GM04503 (cell line): ENCODE data around the gene ITPR2.
A peak's percentile ranks its signal among the peaks of the same experiment; 100 is the strongest.

ENCODE experiments used
- DNase-seq: peaks from one replicate; pipeline ENCODE4 v3.0.0-alpha.2; 2012; ENCODE audit warnings: low read depth

Gene ITPR2

DNA sequence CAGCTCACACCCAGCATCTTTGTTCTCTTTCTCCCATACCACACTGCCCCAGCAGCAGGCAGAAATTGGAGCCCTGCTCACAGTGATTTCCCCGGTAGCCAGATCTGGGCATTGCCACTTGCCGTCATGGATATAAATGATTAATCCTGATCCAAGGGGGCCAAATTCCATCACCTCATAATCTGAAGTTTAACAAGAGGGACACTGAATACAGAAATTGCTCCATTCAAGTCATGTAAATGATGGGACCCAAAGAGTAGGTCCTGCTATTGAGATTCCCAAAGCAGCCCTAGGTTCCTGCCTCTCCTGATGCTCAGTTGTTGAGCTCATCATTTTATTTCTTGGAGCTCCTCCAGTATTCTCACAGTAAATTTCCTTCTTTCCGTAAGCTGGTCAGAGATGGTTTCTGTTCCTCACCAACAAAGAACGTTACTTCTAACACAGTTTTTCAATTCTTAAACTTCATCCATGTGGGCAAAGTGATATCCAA, 11.7 kb downstream of the ITPR2 start:
- no peak for DNase-seq

DNA sequence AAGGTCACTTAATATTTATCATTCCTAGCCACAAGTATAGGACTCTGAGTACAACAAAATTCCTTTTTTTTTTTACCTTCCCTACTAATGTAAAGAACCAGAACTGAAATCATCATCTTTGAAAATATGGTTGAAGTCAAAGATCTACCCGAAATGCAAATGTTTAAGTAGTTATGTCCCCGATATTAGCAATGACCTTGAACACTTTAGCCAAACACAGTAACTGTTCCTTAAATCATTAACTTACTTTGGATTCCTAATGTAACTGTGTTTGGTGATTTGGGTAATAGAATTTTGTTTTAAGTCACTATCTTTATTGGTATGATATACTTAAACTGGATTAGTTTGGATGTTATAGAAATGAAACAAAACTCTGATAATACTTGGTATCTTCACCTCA, 14.4 kb downstream of the ITPR2 start:
- no peak for DNase-seq

DNA sequence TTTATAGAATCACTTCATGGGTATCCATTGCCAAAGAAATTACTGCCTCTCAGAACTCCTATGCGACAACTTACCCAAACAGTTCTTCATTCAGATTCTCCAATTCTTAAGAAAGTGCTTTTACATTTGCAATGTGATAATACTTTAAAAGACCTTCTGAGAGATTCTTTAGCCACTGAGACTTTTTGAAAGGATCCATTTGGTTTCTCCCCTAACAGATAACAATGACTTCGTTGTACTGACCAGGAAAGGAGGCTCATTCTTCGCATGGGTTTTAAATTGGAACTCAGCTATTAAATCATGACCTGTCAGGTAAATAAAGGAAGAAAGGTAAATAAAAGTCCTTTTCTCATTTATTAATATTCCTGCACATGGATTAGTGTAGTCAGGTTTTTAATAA, 14.8 kb downstream of the ITPR2 start:
- no peak for DNase-seq

DNA sequence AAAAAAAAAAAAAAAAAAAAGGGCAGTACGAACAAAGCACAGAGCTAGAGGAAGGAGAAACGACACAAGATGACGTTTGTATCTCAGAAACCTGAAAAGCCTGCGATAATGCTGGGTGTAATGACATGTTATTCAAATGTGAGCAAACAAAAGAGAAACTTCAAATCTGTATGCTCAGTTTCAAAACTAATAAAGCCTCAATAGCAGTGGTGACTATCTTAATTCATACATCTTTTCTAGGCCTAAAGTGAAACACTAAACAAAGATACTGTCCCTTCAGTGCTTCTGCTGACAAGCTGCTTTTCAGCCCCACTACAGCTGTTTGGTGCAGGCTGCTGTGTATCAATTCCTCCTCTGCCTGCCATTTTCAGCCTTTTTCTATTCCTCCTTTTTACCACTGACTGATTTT, 15.8 kb downstream of the ITPR2 start:
- DNase-seq: no peak

DNA sequence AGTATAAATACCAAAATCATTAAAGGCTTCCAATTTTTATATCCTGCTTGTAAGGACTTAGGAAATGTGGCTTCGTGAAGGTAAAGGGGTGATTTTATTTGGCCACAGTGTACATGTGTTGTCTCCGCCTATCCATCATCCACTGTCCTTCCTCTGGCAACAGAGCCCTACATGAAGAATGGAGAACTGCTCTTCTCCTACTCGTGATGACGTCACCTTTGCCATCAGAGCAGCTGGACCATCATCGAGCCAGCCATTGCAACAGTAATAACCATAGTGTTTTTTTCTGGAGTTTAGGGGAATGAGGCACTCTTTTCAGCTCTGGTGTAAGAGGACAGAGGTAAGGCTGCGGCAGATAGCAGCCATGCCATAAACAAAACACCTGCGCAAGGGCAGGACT, 19.2 kb downstream of the ITPR2 start:
- DNase-seq: no peak

DNA sequence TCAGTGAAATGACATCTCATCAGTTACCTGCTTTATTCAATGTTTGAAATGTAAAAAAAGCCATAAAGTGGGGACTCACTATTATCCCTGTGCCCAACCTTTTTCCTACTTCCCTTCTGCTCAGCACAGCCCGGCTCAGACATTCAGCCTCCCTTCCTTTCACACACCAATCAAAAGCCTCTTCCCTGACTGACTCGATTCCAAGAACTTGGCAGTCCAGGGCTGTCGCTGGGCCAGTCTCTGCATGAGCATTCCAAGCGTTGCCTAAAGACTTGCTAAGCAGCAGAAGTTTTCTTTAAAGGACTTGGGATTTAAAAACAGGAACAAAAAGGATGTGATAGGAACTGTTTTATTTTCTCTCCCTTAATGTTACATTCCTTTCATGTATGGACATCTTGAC, 22.7 kb downstream of the ITPR2 start:
- peak; percentile 71 for DNase-seq

DNA sequence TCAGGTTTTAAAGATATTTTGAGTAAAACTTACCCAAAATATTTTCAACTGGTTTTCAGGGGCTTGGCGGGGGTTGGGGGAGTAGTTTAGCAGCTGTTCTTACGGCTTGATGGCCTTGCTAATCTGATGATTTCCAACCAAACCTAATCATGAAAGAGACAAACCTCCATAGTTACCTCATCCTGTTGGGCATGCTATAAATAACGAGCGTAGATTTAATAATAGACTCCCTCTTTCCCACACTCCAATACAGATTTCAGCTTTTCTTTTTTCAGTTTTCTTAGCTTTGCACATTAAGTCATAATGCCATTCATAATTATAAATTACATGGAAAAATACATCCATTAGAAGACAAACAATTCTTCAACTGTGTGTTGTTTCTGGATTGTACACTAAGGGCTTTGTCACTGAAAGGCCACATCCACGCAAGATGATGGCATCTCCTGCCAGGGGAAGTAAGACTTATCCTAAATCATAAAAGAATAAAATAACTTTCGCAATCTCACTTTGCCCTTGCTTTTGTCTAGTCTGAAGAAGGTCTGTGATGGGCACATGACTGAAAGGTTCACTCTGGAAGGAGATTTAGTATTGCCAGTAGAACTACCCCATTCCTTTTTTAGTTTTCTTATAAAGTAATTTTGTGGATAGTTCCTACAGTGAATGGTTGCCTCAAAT, 23.2 kb downstream of the ITPR2 start:
- no peak for DNase-seq

DNA sequence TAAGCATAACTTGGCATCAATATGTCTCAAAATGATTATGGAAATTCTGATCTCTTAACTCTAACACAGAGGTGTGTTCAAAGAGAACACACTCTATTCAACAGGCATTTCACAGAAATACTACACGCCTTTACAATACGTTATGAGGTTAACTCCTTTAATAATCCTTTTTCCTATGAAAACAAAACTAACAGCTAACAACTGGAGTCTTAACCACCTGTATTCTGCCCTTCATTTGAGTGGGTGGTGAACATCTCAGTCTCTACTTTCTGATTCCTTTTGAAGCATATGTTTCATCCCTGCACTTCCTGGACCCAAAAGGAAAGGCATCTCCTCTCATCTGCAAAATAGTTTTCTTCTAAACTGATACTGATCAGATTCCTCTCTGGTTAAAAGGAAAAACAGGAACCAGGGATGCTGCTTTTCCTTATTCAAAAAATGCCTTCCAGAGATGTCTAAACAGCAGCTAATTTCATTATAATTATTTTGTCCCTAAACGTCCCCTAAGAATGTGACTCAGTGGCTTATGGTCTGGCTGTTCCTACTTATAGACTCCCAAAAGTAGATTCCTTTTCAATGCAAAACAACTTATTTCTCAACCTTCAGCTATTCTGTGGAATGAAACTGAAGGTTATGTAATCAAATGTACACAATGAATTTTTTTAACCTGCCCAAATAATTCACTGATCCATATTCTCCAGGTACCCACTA, 24.1 kb downstream of the ITPR2 start:
- DNase-seq: no peak

DNA sequence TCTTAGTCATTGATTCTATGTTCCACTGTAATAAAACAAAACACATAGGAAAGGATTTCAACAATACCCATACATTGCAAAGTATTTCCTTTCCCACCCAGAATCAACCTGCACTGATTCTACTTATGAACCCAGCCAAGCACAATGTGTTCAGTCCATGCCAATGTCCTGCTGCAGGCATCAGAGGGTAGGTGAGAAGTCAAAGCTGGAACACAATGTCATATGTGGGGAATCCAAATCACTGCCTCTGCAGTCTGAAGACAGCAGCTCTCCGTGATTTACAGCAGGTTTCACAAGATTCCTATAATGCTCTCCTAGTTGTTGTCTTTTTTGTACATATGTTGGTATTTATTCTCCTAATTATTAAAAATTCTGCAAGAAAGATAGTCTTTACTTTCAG, 25.7 kb downstream of the ITPR2 start:
- DNase-seq: no peak

DNA sequence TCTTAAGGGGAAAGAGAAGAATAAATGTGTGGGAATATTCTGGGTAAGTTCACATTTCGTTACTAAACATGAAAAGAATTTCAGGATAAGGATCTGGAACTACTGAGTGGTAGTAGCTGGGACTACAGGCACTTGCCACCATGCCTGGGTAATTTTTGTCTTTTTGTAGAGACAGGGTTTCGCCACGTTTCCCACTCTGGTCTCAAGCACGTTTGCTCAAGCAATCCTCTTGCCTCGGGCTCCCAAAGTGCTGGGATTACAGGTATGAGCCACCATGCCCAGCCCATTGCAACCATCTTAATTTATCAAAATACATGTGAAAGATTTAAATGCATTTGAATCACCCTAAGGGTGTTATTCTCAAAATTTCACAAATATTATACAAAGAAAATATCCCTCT, 26.4 kb downstream of the ITPR2 start:
- no peak for DNase-seq

DNA sequence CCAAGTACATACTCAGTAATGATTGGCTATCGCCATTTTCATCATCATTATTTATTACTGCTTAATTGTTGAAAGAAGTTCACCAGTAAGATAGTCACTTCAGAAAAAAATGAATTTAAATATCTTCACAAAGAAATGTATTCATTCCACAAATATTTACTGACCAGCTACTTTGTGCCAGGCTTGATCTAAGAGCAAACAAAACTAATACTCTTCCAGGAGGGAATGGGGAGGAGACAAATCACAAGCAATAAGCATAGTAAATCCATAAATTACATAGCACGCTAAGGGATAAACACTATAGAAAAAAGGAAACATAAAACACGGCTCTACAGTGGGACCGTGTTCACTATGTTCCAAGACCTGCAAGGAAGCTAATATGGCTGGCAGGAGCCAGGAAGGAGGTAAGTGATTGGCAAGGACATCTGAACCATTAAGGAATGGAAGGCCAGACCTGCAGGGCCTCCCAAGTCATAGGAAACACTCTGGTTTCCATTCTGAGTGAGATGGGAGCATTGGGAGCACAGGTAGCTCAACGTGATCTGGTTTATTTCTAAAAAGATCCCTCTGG, 27.5 kb downstream of the ITPR2 start:
- DNase-seq: no peak

DNA sequence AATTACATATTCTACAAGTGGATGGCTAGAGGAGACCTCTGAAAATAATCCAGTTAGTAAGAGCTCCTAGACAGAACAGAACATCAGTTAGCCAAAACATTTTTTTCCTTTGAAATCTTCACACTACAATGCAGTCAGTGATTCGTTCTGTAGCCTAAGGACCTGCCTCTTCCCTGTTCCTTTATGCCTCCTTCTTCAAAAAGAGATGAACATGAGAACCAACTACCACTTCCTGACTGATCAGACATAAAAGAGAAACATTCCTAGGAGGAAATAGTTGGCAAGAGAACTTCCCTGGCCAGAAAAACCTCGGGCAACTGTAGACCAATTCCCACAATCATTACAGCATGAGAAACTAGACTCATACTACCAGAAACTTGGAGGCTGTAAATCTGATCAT, 29.4 kb downstream of the ITPR2 start:
- peak; percentile 65 for DNase-seq

DNA sequence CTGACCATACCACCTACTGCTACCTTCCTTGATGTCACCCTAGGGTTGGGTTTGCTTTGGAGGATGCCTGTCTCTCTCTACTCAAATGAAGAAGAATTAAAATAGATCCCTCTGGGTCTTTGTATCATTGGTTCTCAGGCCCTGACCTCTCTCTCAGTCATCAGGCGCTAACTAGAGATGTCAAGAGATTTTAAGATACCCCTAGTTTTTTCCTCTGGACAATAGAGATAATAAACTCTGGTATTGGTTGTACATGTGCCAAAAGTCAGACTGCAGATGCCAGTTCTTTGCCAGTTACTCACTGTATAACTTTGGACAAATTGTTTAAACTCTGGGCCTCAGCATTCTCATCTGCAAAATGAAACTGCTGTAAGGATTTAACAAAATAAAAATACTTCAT, 31.5 kb downstream of the ITPR2 start:
- no peak for DNase-seq

DNA sequence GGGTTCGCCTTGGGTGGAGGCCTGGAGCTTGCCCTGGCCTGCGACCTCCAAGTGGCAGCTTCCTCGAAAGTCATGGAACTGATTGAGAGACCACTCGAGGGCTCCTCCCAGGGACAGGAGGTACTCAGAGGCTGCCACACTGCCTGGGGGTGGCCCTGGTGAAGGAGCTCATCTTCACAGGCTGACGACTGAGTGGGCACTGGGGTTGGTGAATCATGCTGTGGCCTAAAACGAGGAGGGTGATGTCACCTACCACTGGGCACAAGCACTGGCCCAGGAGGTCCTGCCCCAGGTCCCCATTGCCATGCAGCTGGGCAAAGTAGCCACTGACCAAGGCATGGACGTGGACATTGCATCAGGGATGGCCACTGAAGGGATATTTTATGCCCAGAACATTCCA, 32.1 kb downstream of the ITPR2 start:
- DNase-seq: no peak

DNA sequence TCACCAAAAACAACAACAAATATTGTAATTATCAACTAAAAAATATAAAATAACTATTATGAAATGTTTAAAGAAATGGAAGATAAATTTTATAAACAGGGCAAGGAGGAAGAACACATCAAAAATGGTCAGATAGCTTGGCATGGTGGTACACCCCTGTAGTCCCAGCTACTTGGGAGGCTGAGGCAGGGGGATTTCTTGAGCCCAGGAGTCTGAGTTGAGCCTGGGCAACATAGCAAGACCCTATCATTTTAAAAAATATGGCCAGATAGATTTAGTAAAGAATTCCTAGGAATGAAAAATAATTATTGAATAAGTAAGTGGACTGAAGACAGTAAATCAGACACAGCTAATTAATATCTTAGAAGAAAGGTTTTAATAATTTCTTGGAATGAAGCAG, 32.6 kb downstream of the ITPR2 start:
- no peak for DNase-seq

DNA sequence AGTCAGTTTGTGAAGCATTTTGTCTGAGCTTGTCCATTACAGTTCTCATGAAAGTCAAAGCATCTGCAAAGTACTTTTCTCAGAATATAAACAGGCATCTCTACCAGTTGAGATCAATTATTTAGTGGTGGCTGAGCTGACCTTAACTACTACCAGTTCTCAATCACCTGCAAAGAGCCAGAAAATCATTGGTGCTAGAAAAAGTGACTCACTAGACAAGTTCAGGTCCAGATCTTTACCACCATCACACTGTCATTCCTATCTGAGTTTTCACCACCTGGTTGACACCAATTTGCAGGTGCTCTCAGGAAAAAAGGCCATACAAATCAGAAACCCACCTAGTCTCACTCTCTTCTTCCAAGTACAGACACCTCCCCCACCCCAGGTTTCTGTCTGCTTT, 33.3 kb downstream of the ITPR2 start:
- no peak for DNase-seq

DNA sequence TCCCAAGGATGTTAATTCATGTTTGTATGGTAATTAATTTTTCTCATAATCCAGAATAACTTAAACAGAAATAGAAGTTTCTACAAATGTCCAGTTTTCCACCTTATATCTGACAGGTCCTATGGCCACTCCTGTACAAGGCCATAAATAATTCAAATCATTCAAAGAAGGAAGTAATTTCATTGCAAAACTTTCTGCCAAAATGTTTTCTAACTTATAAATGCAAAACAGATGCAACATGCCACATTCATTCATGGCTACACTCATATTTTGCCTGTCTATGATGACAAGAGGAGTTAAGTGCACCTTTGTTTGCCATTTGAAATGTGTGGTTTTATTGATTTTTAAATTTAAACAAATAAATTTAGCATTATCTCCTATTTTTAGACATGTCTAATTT, 34.4 kb downstream of the ITPR2 start:
- DNase-seq: no peak

DNA sequence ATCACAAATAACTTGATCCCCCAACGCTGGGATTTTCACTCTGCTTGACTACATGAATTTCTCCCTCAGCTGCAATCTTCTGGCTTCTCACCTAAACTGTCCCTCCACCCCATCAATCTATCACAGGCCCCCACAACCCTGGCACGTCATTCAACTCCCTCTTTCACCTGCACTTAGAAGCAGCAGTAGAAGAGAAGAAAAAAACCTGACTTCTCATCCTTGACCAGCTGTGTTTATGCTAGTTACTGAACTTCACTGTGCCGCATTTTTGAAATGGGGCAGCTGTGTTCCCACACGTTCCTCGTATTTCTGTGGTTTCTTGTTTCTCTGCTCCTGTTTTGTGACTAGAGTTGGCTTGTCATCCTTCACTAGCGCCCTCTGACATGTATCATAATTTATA, 35.0 kb downstream of the ITPR2 start:
- DNase-seq: peak; percentile 40

DNA sequence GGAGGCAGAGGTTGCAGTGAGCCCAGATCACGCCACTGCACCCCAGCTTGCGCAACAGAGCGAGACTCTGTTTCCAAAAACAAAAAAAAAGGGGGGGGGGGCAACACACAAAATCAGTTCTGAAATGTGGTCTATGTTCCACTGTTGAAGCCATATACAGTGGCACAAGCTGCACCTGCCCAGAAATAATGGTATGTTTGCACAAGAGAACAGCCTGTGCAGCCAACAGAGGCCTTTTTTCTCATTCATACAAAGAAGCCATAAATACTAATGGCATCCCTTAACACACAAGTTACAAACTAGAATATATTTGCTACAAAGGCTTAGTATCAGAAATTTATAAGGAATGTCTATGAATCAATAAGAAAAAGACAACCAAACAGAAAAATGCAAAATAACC, 37.1 kb downstream of the ITPR2 start:
- DNase-seq: no peak

DNA sequence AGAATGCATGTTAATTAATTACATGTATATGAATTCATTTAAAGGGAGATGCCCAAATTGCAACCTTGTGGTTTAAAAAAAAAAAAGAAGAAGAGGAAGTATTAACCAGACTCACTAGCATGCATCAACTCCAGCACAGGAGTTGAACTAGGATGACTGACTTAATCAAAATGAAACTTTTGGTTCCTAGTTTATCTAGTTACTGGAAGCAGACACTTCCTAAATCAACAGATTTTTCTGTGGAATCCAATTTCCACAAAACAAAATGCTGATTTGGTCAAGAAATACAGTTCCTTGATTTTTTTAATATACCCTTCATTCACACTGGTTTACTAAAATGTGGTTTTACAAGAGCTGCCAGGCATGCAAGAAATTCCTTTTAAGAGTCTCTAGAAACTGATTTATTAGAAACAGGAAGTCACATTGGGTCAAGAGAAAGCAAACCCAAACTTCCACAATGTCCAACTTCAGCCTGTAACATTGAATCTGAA, 41.6 kb downstream of the ITPR2 start:
- DNase-seq: peak; percentile 41

DNA sequence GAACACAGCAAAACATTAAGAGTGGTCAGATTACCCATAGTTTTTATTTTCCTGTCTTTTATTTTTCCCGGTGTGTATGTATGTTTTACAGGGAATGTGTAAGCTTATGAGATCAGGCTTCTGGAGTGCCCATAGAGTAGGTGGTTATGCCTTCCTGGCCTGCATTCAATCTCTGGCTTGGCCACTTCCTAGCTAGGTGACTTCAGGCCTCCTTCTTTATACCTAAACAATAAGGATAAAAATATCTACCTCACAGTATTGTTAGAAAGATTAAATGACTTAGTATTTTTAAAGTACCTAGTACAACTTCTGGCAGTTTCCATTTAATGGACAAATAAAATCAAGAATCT, 42.4 kb downstream of the ITPR2 start:
- DNase-seq: no peak

DNA sequence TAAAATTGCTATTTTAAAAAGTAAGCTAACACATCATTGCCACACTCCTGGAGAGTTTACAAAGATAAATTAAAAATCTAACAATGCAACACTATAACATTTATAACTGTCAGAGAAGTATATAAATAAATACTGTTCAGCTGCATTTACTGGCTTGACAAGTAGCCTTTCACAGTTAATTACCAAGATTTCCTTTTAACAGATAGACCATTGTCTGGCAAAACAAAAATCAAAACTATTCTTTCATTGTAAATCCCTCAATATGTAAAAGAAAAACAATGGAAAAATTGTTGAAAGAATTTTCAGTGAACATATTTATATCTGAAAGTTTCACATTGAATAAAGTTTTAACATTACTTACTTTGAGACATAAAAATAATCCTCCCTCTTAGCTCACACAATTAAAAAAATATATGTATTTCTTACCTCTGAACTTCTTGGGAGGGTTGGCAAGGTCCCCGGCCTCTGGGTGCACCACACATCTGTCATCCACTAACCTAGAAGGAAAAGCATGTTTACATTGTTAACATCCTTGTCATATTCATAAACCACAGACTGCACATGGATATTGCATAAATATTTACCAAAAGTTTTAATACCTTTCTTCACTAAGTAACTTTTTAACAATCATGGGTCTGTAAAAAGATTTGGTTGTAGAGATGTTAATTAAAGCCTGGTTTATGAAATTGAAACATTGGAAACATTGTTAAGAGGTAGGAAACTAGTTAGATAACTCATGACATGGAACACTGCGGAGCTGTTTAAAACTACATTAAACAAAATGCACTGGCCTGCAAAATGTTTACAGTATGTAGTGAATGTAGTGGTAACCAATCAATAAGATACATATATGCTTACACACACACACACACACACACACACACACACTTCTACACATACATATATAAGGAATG, 43.0 kb downstream of the ITPR2 start:
- DNase-seq: peak; percentile 62
